Nephron progenitor cell (in vitro differentiated cells): ENCODE results near the gene B3GAT1.

Source experiments
- DNase-seq: peaks from one replicate; pipeline ENCODE4 v3.0.0; 2021
- H3K27ac Mint-ChIP-seq: 2 replicates; pipeline ENCODE4 v1.8.0; 2021; ENCODE audit warnings: mild to moderate bottlenecking, moderate library complexity, mixed read lengths
- H3K27me3 Mint-ChIP-seq: 2 replicates; pipeline ENCODE4 v1.8.0; 2021; ENCODE audit warnings: mild to moderate bottlenecking, low read depth, mixed read lengths; ENCODE audit not compliant: poor library complexity
- H3K36me3 Mint-ChIP-seq: 2 replicates; pipeline ENCODE4 v1.8.0; 2021; ENCODE audit warnings: low read depth, mixed read lengths
- H3K4me1 Mint-ChIP-seq: 2 replicates; pipeline ENCODE4 v1.8.0; 2021; ENCODE audit warnings: mixed read lengths
- H3K4me3 Mint-ChIP-seq: 2 replicates; pipeline ENCODE4 v1.8.0; 2021; ENCODE audit warnings: mild to moderate bottlenecking, moderate library complexity, mixed read lengths
- H3K9me3 Mint-ChIP-seq: 2 replicates; pipeline ENCODE4 v1.8.0; 2021; ENCODE audit warnings: mild to moderate bottlenecking, moderate library complexity, mixed read lengths
- TF ChIP-seq, protein P1 (sequence below): fragments of 200-600 bp; sonication (generic); IDR thresholded peaks from 2 replicates; pipeline ENCODE4 v1.5.0; 2021; ENCODE audit warnings: antibody characterized with exemption

The B3GAT1 gene

DNA sequence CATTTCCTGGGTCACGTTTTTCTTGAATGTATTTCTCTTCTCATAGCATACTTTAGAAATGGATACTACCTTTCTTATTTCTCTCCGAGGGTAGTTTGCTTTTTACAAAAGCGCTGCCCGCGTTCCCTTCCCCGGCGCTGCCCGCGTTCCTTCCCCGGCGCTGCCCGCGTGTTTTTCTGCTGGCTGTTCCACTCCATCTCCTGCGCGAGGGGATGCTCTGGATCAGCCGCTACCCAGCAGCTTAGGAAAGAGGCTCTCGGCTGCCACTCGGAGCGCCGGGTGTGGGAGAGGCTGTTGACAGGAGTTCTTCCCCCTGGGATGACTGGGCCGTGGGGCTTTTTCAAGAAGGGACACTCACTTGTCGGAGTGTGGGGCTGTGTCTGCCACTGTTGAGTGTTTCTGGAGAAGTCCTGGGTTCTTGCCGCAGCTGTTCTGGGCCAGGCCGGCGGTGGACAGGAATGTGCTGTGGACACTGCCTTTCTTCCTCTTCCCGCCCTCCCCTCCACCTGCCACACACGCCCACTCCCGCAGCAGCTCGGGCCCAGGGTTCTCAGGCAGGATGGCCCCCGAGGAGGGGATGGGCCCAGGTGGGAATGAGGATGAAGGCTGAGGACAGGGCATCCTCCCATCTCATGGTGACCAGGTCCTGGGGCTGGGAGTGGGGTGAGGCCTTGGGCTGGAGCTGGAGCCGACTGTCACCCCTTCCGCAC lies 49.7 kb downstream of the B3GAT1 start:
- H3K4me3 Mint-ChIP-seq = no peak overlapping the region
- H3K27me3 Mint-ChIP-seq = peaks cover 30% of the 10 kb centered on the region
- TF ChIP-seq, protein P1, sequence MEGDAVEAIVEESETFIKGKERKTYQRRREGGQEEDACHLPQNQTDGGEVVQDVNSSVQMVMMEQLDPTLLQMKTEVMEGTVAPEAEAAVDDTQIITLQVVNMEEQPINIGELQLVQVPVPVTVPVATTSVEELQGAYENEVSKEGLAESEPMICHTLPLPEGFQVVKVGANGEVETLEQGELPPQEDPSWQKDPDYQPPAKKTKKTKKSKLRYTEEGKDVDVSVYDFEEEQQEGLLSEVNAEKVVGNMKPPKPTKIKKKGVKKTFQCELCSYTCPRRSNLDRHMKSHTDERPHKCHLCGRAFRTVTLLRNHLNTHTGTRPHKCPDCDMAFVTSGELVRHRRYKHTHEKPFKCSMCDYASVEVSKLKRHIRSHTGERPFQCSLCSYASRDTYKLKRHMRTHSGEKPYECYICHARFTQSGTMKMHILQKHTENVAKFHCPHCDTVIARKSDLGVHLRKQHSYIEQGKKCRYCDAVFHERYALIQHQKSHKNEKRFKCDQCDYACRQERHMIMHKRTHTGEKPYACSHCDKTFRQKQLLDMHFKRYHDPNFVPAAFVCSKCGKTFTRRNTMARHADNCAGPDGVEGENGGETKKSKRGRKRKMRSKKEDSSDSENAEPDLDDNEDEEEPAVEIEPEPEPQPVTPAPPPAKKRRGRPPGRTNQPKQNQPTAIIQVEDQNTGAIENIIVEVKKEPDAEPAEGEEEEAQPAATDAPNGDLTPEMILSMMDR = no peak
- H3K4me1 Mint-ChIP-seq = peaks cover 16% of the 10 kb centered on the region
- no peak for DNase-seq
- peaks cover 5% of the 10 kb centered on the region for H3K36me3 Mint-ChIP-seq
- no peaks in the 10 kb centered on the region for H3K9me3 Mint-ChIP-seq
- H3K27ac Mint-ChIP-seq = peak overlapping the region; percentile 10

DNA sequence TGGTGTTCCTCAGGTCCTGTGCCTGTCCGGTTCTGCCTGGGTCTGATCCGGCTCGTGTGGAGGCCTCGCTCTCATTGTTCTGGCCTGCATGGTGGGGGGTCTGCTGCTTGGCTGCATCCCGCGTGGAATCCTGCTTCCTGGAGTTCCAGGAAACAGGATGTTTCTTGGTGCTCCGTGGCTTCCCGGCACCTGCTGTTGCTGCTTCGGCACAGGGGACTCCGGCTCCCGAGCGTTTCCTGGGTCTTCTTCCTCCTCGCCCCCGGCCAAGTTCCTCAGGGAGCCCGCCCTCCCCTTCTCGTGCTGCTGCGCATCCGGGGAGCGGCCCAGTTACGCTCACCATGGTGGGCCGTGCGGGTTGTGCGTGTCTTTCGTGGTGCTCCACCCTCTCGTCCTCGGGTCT lies 50.4 kb downstream of the B3GAT1 start:
- Mint-ChIP-seq H3K9me3 (no peaks in the 10 kb centered on the region), H3K27ac (peak overlapping the region; percentile 10), H3K4me1 (peaks cover 23% of the 10 kb centered on the region), H3K36me3 (peaks cover 5% of the 10 kb centered on the region), H3K4me3 (no peak overlapping the region), H3K27me3 (peaks cover 30% of the 10 kb centered on the region)
- TF ChIP-seq, protein P1 = no peak
- no peak for DNase-seq

DNA sequence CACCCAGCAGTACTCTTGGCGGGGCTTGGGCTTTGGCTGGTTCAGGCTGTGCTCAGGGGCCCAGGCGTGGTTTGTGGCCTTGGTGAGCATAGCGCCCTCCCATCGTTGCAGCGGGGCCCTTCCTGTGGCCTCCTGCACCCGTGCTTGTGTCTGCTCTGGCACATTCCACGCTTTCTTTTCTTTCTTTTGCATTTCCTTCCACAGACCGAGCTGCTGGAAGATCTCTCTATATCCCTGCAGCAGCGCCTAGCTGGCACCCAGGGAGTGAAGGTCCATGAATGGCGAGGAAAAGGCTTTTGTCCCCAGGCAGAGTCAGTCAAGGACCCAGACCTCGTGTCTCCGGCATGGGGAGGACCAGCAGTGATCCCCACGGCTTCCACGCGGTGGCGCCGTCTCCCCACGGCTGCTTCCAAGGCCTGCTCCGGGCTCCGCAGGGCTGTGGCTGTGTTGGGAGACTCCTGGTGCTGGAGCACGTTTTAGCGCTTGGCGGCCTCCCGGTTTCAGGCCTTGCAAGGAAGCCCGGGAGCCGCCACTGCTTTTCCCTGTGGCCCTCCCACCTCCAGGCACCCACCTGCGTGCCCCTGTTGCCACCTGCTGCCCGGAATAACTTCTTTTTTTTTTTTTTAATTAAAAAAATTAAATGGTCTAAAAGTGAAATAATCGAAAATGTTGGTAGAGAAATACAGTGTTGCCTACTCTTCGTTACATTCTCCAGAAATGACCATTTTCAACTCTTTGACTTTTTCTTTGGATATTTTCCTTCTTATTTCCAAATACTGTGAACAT lies 51.8 kb downstream of the B3GAT1 start:
- Mint-ChIP-seq H3K27ac (peak overlapping the region; percentile 5), H3K4me1 (peaks cover 22% of the 10 kb centered on the region), H3K9me3 (no peaks in the 10 kb centered on the region), H3K27me3 (peaks cover 29% of the 10 kb centered on the region), H3K4me3 (no peak overlapping the region), H3K36me3 (peaks cover 5% of the 10 kb centered on the region)
- TF ChIP-seq, protein P1 = peak; percentile 99
- peak; percentile 94 for DNase-seq

DNA sequence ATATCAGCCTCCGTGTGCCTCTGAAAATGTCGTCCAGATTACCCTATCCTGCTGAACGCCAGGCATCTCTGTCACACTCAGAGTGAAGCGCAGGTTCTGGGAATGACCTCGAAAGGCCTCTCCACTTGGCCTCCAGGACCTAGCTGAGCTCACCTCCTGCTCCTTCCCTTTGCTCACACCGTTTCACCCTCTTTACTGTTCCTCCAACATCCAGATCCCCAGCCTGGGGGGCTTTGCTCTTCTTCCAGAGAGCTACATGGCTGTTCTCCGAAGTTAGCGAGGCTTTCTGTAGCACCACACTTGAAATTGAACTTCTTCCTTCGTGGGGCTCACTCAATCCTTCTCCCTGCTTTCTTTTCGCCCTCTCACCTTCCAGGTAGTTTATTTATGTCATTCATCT lies 52.4 kb downstream of the B3GAT1 start:
- no peak for DNase-seq
- Mint-ChIP-seq H3K4me3 (no peak overlapping the region), H3K27me3 (peaks cover 29% of the 10 kb centered on the region), H3K9me3 (no peaks in the 10 kb centered on the region), H3K4me1 (peaks cover 22% of the 10 kb centered on the region), H3K27ac (no peak overlapping the region), H3K36me3 (peaks cover 5% of the 10 kb centered on the region)
- TF ChIP-seq, protein P1 = no peak

DNA sequence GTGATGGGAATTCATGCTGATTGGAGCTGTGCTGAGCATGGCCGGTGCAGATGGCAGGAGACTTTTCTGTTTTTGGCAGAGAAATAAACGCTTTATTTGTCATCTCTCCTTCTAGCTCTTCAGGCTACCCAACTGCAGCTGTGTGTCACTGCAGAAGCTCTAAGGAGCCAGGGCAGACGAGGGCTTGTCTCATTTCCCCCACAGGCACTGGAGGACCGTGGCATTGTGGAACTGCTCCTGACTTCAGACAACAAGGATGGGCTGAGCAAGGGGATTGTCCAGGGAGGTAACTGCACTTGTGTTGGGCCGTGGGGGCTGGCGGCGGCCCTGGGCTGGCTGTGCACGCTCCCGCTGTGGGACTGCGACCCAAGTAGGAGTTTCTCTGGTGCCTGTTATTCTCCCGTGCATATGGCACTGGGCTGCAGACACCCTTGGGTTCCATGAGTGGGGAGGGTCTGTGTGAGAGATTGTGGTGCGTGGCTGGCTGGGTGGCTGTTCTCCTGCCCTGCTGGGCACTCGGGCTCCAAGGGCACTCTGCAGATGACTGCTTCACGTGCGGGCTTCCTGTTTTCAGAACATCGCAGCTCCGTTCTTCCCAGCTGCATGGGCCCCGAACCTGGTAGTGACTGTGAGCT lies 53.1 kb downstream of the B3GAT1 start:
- peaks cover 5% of the 10 kb centered on the region for H3K36me3 Mint-ChIP-seq
- peaks cover 2% of the 10 kb centered on the region for H3K9me3 Mint-ChIP-seq
- TF ChIP-seq, protein P1 = no peak
- peaks cover 29% of the 10 kb centered on the region for H3K27me3 Mint-ChIP-seq
- no peak overlapping the region for H3K27ac Mint-ChIP-seq
- no peak for DNase-seq
- H3K4me3 Mint-ChIP-seq = no peak overlapping the region
- H3K4me1 Mint-ChIP-seq = peaks cover 22% of the 10 kb centered on the region
